Glutamatergic neuron (in vitro differentiated cells): ENCODE measurements around the gene RYR1. TPM values are rescaled to one million over a fixed set of nuclear protein-coding genes. Genes with fewer than 3 reads are reported as not detected.
"Not testable (repeated sequence)": the region's sequence is repeated elsewhere in the genome, so short reads cannot be mapped to it uniquely, and the experiment has no call there.

Experiments
- DNase-seq: peaks from one replicate; pipeline ENCODE4 v3.0.0; 2022
- H3K27ac Mint-ChIP-seq: one replicate; pipeline ENCODE4 v1.8.0; 2020; ENCODE audit warnings: mild to moderate bottlenecking, mixed read lengths, inconsistent platforms; ENCODE audit not compliant: unreplicated experiment
- H3K27me3 Mint-ChIP-seq: one replicate; pipeline ENCODE4 v1.8.0; 2020; ENCODE audit warnings: mild to moderate bottlenecking, moderate library complexity, mixed read lengths, inconsistent platforms; ENCODE audit not compliant: unreplicated experiment
- H3K36me3 Mint-ChIP-seq: one replicate; pipeline ENCODE4 v1.8.0; 2020; ENCODE audit warnings: mild to moderate bottlenecking, mixed read lengths, inconsistent platforms; ENCODE audit not compliant: unreplicated experiment
- H3K4me1 Mint-ChIP-seq: one replicate; pipeline ENCODE4 v1.8.0; 2020; ENCODE audit warnings: mild to moderate bottlenecking, low read depth, mixed read lengths, inconsistent platforms; ENCODE audit not compliant: unreplicated experiment
- H3K4me3 Mint-ChIP-seq: one replicate; pipeline ENCODE4 v1.8.0; 2020; ENCODE audit warnings: mild to moderate bottlenecking, mixed read lengths, inconsistent platforms; ENCODE audit not compliant: unreplicated experiment
- H3K9me3 Mint-ChIP-seq: one replicate; pipeline ENCODE4 v1.8.0; 2020; ENCODE audit warnings: mild to moderate bottlenecking, moderate library complexity, mixed read lengths, inconsistent platforms; ENCODE audit not compliant: unreplicated experiment
- CTCF ChIP-seq: fragments of 200-600 bp; sonication (generic); IDR thresholded peaks from one replicate; pipeline ENCODE4 v1.5.0; 2021; ENCODE audit not compliant: partially characterized antibody, unreplicated experiment
- total RNA-seq: library from RNA; stranded (reverse); fragmentation: NEBNext Ultra II Directional; extraction: Animal tissue kit (Norgen Biotek cat#: 25700); gene quantifications from one replicate; pipeline ENCODE4 v1.2.1, GENCODE V29; 2021; ENCODE audit not compliant: unreplicated experiment

Gene RYR1
- total RNA-seq, 1 donor from 2014 or later, result 117 TPM

GRCh38 chr19:38549061-38549460, 115.6 kb downstream of the RYR1 start:
- TF ChIP-seq CTCF, result no peak
- DNase-seq, result no peak
- Mint-ChIP-seq H3K27ac (no peak overlapping the region), H3K4me1 (no peaks in the 10 kb centered on the region), H3K27me3 (no peaks in the 10 kb centered on the region), H3K9me3 (no peaks in the 10 kb centered on the region), H3K4me3 (no peak overlapping the region), H3K36me3 (no peaks in the 10 kb centered on the region)

GRCh38 chr19:38549942-38550341, 116.5 kb downstream of the RYR1 start:
- Mint-ChIP-seq H3K4me1 (no peaks in the 10 kb centered on the region), H3K27ac (no peak overlapping the region), H3K9me3 (no peaks in the 10 kb centered on the region), H3K4me3 (no peak overlapping the region), H3K27me3 (no peaks in the 10 kb centered on the region), H3K36me3 (no peaks in the 10 kb centered on the region)
- TF ChIP-seq CTCF, result no peak
- DNase-seq, result no peak

- no peaks in the 10 kb centered on the region for H3K9me3 Mint-ChIP-seq
- DNase-seq, result no peak
- no peaks in the 10 kb centered on the region for H3K36me3 Mint-ChIP-seq
- TF ChIP-seq CTCF, result no peak
- H3K4me1 Mint-ChIP-seq, result no peaks in the 10 kb centered on the region
- H3K4me3 Mint-ChIP-seq, result no peak overlapping the region
- H3K27me3 Mint-ChIP-seq, result no peaks in the 10 kb centered on the region
- no peak overlapping the region for H3K27ac Mint-ChIP-seq
These were observed 116.9 kb downstream of the RYR1 start for GRCh38 chr19:38550376-38550775.

- TF ChIP-seq CTCF, result no peak
- Mint-ChIP-seq H3K27me3 (no peaks in the 10 kb centered on the region), H3K9me3 (no peaks in the 10 kb centered on the region), H3K27ac (no peak overlapping the region), H3K4me3 (no peak overlapping the region), H3K36me3 (no peaks in the 10 kb centered on the region), H3K4me1 (no peaks in the 10 kb centered on the region)
- DNase-seq, result no peak
These were observed 117.9 kb downstream of the RYR1 start for GRCh38 chr19:38551450-38551813.

- not testable (repeated sequence) for H3K9me3 Mint-ChIP-seq, H3K27me3 Mint-ChIP-seq, H3K4me1 Mint-ChIP-seq, H3K27ac Mint-ChIP-seq, DNase-seq, H3K4me3 Mint-ChIP-seq, H3K36me3 Mint-ChIP-seq
These were observed 119.7 kb downstream of the RYR1 start for GRCh38 chr19:38553239-38553638.

- no peak overlapping the region for H3K27ac Mint-ChIP-seq
- H3K27me3 Mint-ChIP-seq, result no peaks in the 10 kb centered on the region
- no peaks in the 10 kb centered on the region for H3K4me1 Mint-ChIP-seq
- H3K9me3 Mint-ChIP-seq, result no peaks in the 10 kb centered on the region
- no peak overlapping the region for H3K4me3 Mint-ChIP-seq
- no peaks in the 10 kb centered on the region for H3K36me3 Mint-ChIP-seq
- TF ChIP-seq CTCF, result no peak
- no peak for DNase-seq
These were observed 121.2 kb downstream of the RYR1 start for GRCh38 chr19:38554676-38555141.
